Kidney (tissue), 14 donors: Measurements from ENCODE around the gene PLA2G6. TPM values are rescaled to one million over a fixed set of nuclear protein-coding genes. Genes with fewer than 3 reads are reported as not detected.
A peak's percentile ranks its signal among the peaks of the same experiment; 100 is the strongest.

Experiments
- DNase-seq, 5 donors: peaks; one replicate each; pipeline ENCODE4 v3.0.0-alpha.2; 2013 to 2020
- FAIRE-seq: peaks from 2 replicates; lab custom pipeline; 2012; peaks lifted over from hg19 to GRCh38; lab: Jason Lieb, UNC
- H3K27ac ChIP-seq, 2 donors: one replicate each; pipeline ENCODE4 v1.7.0; 2013; ENCODE audit warnings: low read depth in 2 of 2, low read length in 2 of 2, inconsistent platforms in 1 of 2
- H3K27me3 ChIP-seq: one replicate; pipeline ENCODE4 v1.7.1; 2013; ENCODE audit warnings: low read length, inconsistent platforms; ENCODE audit not compliant: control insufficient read depth, insufficient read depth
- H3K36me3 ChIP-seq, 3 donors: one replicate each; pipeline versions ENCODE4 v1.7.0 to v1.7.1; 2013; ENCODE audit warnings: low read length in 3 of 3, control low read depth in 1 of 3, inconsistent platforms in 1 of 3; ENCODE audit not compliant: insufficient read depth in 3 of 3, control insufficient read depth in 2 of 3
- H3K4me1 ChIP-seq, 3 donors: one replicate each; pipeline versions ENCODE4 v1.7.0 to v1.7.1; 2013; ENCODE audit warnings: low read length in 3 of 3, inconsistent platforms in 1 of 3, low read depth in 1 of 3; ENCODE audit not compliant: control insufficient read depth in 2 of 3, insufficient read depth in 2 of 3
- H3K4me3 ChIP-seq, 3 donors: one replicate each; pipeline versions ENCODE4 v1.7.0 to v1.8.1; 2013; ENCODE audit warnings: low read length in 3 of 3, control low read depth in 1 of 3, inconsistent platforms in 1 of 3
- H3K9ac ChIP-seq, 3 donors: one replicate each; pipeline versions ENCODE4 v1.7.0 to v1.7.1; 2013; ENCODE audit warnings: low read length in 3 of 3, control low read depth in 1 of 3, inconsistent platforms in 1 of 3
- H3K9me3 ChIP-seq, 3 donors: one replicate each; pipeline versions ENCODE4 v1.7.0 to v1.7.1; 2013; ENCODE audit warnings: low read length in 3 of 3, control low read depth in 1 of 3, inconsistent platforms in 1 of 3; ENCODE audit not compliant: control insufficient read depth in 2 of 3, insufficient read depth in 1 of 3
- CTCF ChIP-seq: IDR thresholded peaks from 3 replicates; pipeline ENCODE4 v1.5.1; 2012; ENCODE audit warnings: mild to moderate bottlenecking, moderate library complexity, borderline replicate concordance; ENCODE audit not compliant: insufficient read depth; ENCODE audit errors: extremely low read depth
- intact Hi-C: fragments of 100-400 bp; cut with DNase I; formaldehyde crosslinking; loops from one replicate; pipeline ENCODE4 v1.11.1; 2022
- polyA plus RNA-seq: library from polyadenylated mRNA; stranded (reverse); fragments of 350-450 nt; fragmentation: Illumina TruSeq; extraction: RNeasy Lipid Tissue Mini Kit (QIAGEN cat#74804); gene quantifications from one replicate; pipeline ENCODE4 v1.2.3, GENCODE V29; 2014; ENCODE audit warnings: low read depth, low replicate concordance; ENCODE audit not compliant: insufficient read depth
- total RNA-seq: library from RNA; stranded (reverse); fragmentation: NEBNext Ultra II Directional; extraction: Animal tissue kit (Norgen Biotek cat#: 25700); gene quantifications from one replicate; pipeline ENCODE4 v1.2.1, GENCODE V29; 2021
- donor health status: control.
- donor health status: control.
- donor health status: control.
- donor health status: control.
- donor health status: control.
- donor health status: DM: yes; HTN: yes; CAD: no.
- donor health status: Normal renal cell carcinoma (clear cell type).

Gene PLA2G6
- total and polyA plus RNA-seq, 2 donors from 2014 or later: 26.6 to 61.6 TPM

- H3K27me3 ChIP-seq: peaks cover 3% of the 10 kb centered on the region
- H3K4me3 ChIP-seq: no peak overlapping the region
- no peak overlapping the region for H3K27ac ChIP-seq
- H3K36me3 ChIP-seq: no peaks in the 10 kb centered on the region
- TF ChIP-seq CTCF: no peak
- FAIRE-seq (no peak), DNase-seq (peak in 1 of 5 donors; percentile 48)
- H3K9me3 ChIP-seq: no peaks in the 10 kb centered on the region
- H3K9ac ChIP-seq: no peak overlapping the region
- intact Hi-C loops: no loop called here
- H3K4me1 ChIP-seq: peaks cover 0 to 8% (median 0%) of the 10 kb centered on the region in 3 donors
Measured at GRCh38 chr22:38085056-38085455, 96.6 kb downstream of the PLA2G6 start.

GRCh38 chr22:38083931-38084631, 97.5 kb downstream of the PLA2G6 start, which contains the start of gene SLC16A8:
Gene SLC16A8, minus strand, starts transcription at chr22:38084184. Its CDS starts 1,311 bp downstream, at chr22:38082873.
- intact Hi-C loops: no loop called here
- H3K4me1 ChIP-seq: peaks cover 0 to 8% (median 0%) of the 10 kb centered on the region in 3 donors
- H3K9ac ChIP-seq: no peak within 1 kb of the TSS
- no peaks in the 10 kb centered on the region for H3K36me3 ChIP-seq
- TF ChIP-seq CTCF: no peak
- no peak for FAIRE-seq
- H3K27ac ChIP-seq: no peak within 1 kb of the TSS
- DNase-seq: peak in 1 of 5 donors; percentile 61
- H3K9me3 ChIP-seq: no peaks in the 10 kb centered on the region
- H3K27me3 ChIP-seq: peaks cover 3% of the 10 kb centered on the region
- no peak within 1 kb of the TSS for H3K4me3 ChIP-seq

- no peaks in the 10 kb centered on the region for H3K36me3 ChIP-seq
- intact Hi-C loops: no loop called here
- FAIRE-seq: no peak
- no peak overlapping the region for H3K9ac ChIP-seq
- H3K27me3 ChIP-seq: peaks cover 3% of the 10 kb centered on the region
- no peak overlapping the region for H3K4me3 ChIP-seq
- H3K4me1 ChIP-seq: peaks cover 0 to 8% (median 0%) of the 10 kb centered on the region in 3 donors
- no peaks in the 10 kb centered on the region for H3K9me3 ChIP-seq
- no peak for TF ChIP-seq CTCF
- no peak overlapping the region for H3K27ac ChIP-seq
- peak in 1 of 5 donors; percentile 57 for DNase-seq
Measured at GRCh38 chr22:38082986-38083710, 98.5 kb downstream of the PLA2G6 start.
